Measurements from ENCODE around the gene ZZZ3. TPM values are rescaled to one million over a fixed set of nuclear protein-coding genes. Genes with fewer than 3 reads are reported as not detected.

ZZZ3 gene
- total RNA-seq, 1 experiment from 2014 or later, result 51.1 TPM

DNA sequence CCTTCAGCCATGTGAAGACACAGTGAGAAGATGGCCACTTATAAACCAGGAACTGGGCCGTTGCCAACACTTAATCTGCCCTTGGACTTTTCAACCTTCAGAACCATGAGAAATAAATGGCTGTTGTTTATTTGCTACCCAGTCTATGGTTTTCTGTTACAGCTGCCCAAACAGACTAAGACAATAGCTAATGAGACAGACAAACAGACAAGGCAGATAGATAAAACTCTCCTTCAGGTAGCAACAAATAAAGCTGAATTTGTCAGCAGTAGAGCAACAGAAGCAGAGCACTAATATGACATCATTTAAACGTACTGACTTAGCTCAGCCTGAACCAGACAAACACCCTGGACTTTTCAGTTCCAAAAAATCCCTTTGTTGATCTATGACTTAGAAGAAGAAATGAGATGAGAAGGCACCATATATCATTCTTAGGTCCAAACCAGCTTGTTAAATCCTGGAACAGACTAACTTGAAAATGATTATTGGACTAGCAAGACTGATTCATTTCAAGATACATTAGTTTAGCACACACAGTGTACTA, 27.0 kb downstream of the ZZZ3 start:
- H4K91ac ChIP-seq (ENCODE audit: insufficient read length, low read depth, low read length), result no peak overlapping the region
- no peak overlapping the region for H3K56ac ChIP-seq (ENCODE audit: insufficient read length, low read depth, low read length)
- H4K8ac ChIP-seq (replicated peaks; ENCODE audit: insufficient read length, low read depth, low read length), result no peak overlapping the region
- no peak overlapping the region for H3K18ac ChIP-seq (ENCODE audit: insufficient read length, low read depth, low read length)
- H2BK15ac ChIP-seq (ENCODE audit: low read depth, low read length), result no peak overlapping the region
- no peak overlapping the region for H3T11ph ChIP-seq (ENCODE audit: low read length)
- H3K9me3 Mint-ChIP-seq, result peaks cover 14 to 19% of the 10 kb centered on the region in 2 experiments
- H3K27me3 Mint-ChIP-seq (ENCODE audit: low read depth), result no peaks in the 10 kb centered on the region
- H3K23ac ChIP-seq (ENCODE audit: insufficient read length, low read depth, low read length), result no peak overlapping the region
- no peak overlapping the region for H2AK5ac ChIP-seq (ENCODE audit: insufficient read length, low read length)
- H4K20me1 ChIP-seq (ENCODE audit: control insufficient read depth, insufficient read depth, insufficient read length), result no peaks in the 10 kb centered on the region
- no peak overlapping the region for H3K4me2 ChIP-seq (ENCODE audit: insufficient read depth, insufficient read length, low read length)
- no peak overlapping the region for H3K9ac ChIP-seq (ENCODE audit: extremely low read depth, insufficient read length, low read length)
- H3K27me3 ChIP-seq (ENCODE audit: insufficient read depth, low read length), result no peaks in the 10 kb centered on the region
- no peak overlapping the region for H2AFZ ChIP-seq (ENCODE audit: low read length)
- no peaks in the 10 kb centered on the region for H3K4me1 ChIP-seq (ENCODE audit: insufficient read depth, low read length)
- TF ChIP-seq, protein P1, sequence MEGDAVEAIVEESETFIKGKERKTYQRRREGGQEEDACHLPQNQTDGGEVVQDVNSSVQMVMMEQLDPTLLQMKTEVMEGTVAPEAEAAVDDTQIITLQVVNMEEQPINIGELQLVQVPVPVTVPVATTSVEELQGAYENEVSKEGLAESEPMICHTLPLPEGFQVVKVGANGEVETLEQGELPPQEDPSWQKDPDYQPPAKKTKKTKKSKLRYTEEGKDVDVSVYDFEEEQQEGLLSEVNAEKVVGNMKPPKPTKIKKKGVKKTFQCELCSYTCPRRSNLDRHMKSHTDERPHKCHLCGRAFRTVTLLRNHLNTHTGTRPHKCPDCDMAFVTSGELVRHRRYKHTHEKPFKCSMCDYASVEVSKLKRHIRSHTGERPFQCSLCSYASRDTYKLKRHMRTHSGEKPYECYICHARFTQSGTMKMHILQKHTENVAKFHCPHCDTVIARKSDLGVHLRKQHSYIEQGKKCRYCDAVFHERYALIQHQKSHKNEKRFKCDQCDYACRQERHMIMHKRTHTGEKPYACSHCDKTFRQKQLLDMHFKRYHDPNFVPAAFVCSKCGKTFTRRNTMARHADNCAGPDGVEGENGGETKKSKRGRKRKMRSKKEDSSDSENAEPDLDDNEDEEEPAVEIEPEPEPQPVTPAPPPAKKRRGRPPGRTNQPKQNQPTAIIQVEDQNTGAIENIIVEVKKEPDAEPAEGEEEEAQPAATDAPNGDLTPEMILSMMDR (conservative IDR thresholded peaks at IDR 0.05), result no peak
- 0 out of 7 replicates have a peak overlapping the region, but pooled peaks of 1 of the 3 experiments have one; percentile 28 for H3K27ac Mint-ChIP-seq
- no peak overlapping the region for H3K4me3 Mint-ChIP-seq
- peaks cover 4% of the 10 kb centered on the region for H3K9me3 ChIP-seq (ENCODE audit: control insufficient read depth, low read depth, low read length)
- no peak overlapping the region for H3K4ac ChIP-seq (ENCODE audit: low read depth, low read length)
- no peaks in the 10 kb centered on the region for H3K4me1 Mint-ChIP-seq
- WGBS (ENCODE audit: extremely low coverage, insufficient read length, low lambda C conversion rate), result no CpG with 5 or more reads among the region's 2 CpGs
- no peak overlapping the region for H2BK20ac ChIP-seq (ENCODE audit: low read depth, low read length, poor library complexity, severe bottlenecking)
- H3K27ac ChIP-seq (ENCODE audit: insufficient read length, low read depth, low read length), result no peak overlapping the region
- no peak overlapping the region for H2BK12ac ChIP-seq (ENCODE audit: insufficient read length, low read depth, low read length)
- no peak for DNase-seq
- H3K23me2 ChIP-seq (ENCODE audit: insufficient read length, low read depth, low read length, poor library complexity, severe bottlenecking), result no peaks in the 10 kb centered on the region
- H2BK120ac ChIP-seq (ENCODE audit: low read depth, low read length, poor library complexity, severe bottlenecking), result no peak overlapping the region
- no peak overlapping the region for H3K14ac ChIP-seq (ENCODE audit: insufficient read depth, low read length)
- peaks cover 7% of the 10 kb centered on the region for H3K79me1 ChIP-seq (ENCODE audit: insufficient read depth, low read depth, low read length, poor library complexity, severe bottlenecking)
- peaks cover 23 to 25% (median 24%) of the 10 kb centered on the region in 3 experiments for H3K36me3 Mint-ChIP-seq (ENCODE audit: insufficient read depth in 1 of 3, low read depth in 3 of 3)
- peaks cover 14% of the 10 kb centered on the region; the same call in 1 of the 2 replicates for H3K79me2 ChIP-seq (ENCODE audit: insufficient read depth, low read length)
- H2BK5ac ChIP-seq (ENCODE audit: insufficient read length, low read length), result no peak overlapping the region
- H4K5ac ChIP-seq (ENCODE audit: insufficient read length, low read depth, low read length), result no peak overlapping the region

All from H9 (cell line).